Astrocyte of the cerebellum (primary cell): ENCODE data around the gene PIP4P1.
"Not testable (repeated sequence)": the region's sequence is repeated elsewhere in the genome, so short reads cannot be mapped to it uniquely, and the experiment has no call there.

ENCODE experiments used
- DNase-seq: peaks from one replicate; pipeline ENCODE4 v3.0.0-alpha.2; 2011; ENCODE audit warnings: low read depth
- H3K4me3 ChIP-seq: 2 replicates; pipeline ENCODE4 v1.5.1; 2011; ENCODE audit warnings: mild to moderate bottlenecking, low read depth, low read length, moderate library complexity
- in situ Hi-C: cut with HindIII; loops from 2 replicates; pipeline ENCODE4 v1.10.0; 2017; ENCODE audit warnings: low sequenced_read_pairs
- TF ChIP-seq, protein P1 (sequence below): IDR thresholded peaks from 2 replicates; pipeline ENCODE4 v1.5.1; 2012; ENCODE audit warnings: low read length, low read depth, moderate library complexity, mild to moderate bottlenecking; ENCODE audit errors: missing control alignments

PIP4P1 gene

DNA sequence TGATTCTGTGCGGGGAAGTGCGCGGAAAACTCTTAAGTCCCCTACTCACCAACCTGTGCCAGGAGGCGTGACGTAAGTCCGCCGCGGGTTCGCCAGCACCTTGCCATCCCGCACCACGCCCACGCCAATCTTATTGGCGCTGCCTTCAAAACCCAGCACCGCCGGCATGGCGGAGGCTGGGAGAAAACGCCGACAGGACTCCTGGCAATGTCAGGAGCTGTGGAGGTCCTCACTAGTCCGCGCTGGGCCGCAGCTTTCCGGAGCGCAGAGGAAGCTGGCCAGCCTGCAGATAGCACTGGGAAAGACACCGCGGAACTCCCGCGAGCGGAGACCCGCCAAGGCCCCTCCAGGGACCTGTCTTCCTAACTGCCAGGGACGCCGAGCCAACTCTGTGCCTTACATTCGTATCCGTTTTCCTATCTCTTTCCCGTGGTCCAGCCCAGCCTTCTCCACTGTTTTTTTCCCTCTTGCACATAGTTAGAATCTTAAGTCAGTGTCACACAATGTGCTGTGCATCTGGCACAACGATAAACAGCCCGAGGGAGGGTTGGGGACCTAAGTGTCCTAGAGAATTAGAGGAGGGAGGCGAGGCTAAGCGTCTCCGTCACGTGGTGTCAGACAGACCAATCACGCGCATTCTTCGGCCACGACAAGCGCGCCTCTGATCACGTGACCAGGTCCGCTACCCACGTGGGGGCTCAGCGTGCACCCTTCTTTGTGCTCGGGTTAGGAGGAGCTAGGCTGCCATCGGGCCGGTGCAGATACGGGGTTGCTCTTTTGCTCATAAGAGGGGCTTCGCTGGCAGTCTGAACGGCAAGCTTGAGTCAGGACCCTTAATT is 6.5 kb downstream of the PIP4P1 start, which contains the start of the genes APEX1 and OSGEP:
TSS of gene APEX1 (plus strand) at position 711 of the 839 bp plus-strand sequence. CDS start 420 bp downstream, outside the sequence.
TSS of gene OSGEP (minus strand) at position 297 of the 839 bp plus-strand sequence. CDS start at position 168, 129 bp downstream.
- H3K4me3 ChIP-seq = peak within 1 kb of the TSS; percentile 75
- peak; percentile 99 for DNase-seq
- TF ChIP-seq, protein P1, sequence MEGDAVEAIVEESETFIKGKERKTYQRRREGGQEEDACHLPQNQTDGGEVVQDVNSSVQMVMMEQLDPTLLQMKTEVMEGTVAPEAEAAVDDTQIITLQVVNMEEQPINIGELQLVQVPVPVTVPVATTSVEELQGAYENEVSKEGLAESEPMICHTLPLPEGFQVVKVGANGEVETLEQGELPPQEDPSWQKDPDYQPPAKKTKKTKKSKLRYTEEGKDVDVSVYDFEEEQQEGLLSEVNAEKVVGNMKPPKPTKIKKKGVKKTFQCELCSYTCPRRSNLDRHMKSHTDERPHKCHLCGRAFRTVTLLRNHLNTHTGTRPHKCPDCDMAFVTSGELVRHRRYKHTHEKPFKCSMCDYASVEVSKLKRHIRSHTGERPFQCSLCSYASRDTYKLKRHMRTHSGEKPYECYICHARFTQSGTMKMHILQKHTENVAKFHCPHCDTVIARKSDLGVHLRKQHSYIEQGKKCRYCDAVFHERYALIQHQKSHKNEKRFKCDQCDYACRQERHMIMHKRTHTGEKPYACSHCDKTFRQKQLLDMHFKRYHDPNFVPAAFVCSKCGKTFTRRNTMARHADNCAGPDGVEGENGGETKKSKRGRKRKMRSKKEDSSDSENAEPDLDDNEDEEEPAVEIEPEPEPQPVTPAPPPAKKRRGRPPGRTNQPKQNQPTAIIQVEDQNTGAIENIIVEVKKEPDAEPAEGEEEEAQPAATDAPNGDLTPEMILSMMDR = no peak
- in situ Hi-C loops = no loop called here

DNA sequence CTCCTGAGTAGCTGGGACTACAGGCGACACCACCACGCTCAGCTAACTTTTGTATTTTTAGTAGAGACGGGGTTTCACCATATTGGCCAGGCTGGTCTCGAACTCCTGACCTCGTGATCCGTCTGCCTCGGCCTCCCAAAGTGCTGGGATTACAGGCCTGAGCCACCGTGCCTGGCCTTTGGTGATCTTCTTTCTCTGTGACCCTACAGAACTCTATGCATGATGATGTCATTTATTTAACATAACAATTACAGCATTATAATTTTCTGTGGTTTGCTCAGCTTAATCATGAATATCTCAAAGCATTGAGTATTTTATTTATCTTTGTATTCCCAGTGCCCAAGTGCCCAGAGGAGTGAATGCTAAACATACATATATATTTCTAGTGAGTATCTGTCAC is 8.4 kb downstream of the PIP4P1 start:
- DNase-seq, H3K4me3 ChIP-seq, in situ Hi-C loops: not testable (repeated sequence)

DNA sequence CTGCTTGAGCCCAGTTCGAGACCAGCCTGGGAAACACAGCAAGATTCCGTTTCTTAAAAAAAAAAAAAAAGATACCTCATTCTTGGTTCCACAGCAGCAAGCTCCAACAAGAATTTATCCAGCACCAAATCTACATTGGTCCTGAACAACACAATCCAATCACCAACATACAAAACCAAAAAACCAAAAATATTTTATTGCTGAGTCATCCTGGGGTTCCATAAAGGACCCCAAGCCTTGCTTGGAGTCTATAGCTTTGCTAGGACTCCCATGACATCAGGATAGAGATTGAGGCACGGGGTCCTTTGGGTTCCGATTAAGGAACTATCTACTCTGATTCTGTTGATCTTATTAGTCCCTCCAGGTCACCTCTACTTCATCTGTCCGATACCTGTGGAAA is 14.3 kb downstream of the PIP4P1 start:
- no peak overlapping the region for H3K4me3 ChIP-seq
- DNase-seq = no peak
- TF ChIP-seq, protein P1 = no peak
- in situ Hi-C loops = no loop called here

DNA sequence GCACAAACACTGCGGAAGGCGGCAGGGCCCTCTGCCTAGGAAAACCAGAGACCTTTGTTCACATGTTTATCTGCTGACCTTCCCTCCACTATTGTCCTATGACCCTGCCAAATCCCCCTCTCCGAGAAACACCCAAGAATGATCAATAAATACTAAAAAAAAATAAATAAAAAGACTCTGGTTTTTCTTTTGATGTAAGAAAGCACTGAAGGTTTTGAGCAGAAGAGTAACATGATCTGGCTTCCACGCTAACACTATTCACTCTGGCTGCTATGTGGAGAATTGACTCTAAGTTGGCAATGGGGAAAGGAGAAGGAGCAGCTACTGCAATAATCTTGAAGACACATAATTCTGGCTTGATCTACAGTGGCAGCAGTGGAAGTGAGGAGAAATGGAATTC is 17.6 kb downstream of the PIP4P1 start:
- H3K4me3 ChIP-seq, in situ Hi-C loops, DNase-seq: not testable (repeated sequence)

DNA sequence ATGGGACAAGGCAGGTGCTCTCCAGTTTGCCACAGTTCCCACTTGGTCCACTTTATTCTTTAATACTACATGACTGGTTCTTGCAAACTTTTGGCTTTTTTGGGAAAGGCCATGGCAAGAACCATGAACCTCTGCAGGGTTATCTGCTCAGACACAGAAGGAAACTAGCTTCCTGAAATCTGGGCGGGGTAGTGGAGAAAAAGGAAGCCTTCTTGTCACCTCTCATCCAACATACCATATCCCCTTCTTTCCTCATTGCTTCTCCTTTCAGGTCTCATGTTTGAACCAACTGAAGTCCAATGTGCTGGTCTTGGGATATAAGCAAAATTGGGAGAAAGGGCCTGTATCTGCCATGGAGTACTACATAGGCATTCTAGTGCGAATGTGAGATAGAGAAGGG is 19.8 kb downstream of the PIP4P1 start:
- no peak for DNase-seq
- TF ChIP-seq, protein P1 = no peak
- in situ Hi-C loops = no loop called here
- no peak overlapping the region for H3K4me3 ChIP-seq

DNA sequence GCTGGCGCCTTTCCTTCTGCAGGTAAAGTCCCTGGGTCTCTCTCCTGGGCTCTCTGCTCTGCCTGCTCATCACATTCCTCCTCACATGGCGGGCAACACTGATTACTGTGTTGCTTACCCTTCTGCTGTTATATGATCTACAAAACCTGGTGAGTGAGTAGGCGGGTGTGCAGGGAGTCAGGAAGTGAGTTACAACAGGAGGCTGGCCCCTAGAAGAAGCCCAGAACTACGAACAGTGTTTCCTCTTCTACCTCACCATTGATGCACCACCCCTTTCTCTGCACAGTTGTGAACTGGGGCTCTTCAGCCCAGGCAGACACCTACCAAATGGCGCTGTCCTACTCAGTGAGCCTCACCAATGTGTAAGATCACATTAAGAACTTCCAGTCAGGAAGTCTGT is 20.4 kb downstream of the PIP4P1 start:
- in situ Hi-C loops = no loop called here
- DNase-seq = no peak
- no peak overlapping the region for H3K4me3 ChIP-seq
- TF ChIP-seq, protein P1 = no peak

DNA sequence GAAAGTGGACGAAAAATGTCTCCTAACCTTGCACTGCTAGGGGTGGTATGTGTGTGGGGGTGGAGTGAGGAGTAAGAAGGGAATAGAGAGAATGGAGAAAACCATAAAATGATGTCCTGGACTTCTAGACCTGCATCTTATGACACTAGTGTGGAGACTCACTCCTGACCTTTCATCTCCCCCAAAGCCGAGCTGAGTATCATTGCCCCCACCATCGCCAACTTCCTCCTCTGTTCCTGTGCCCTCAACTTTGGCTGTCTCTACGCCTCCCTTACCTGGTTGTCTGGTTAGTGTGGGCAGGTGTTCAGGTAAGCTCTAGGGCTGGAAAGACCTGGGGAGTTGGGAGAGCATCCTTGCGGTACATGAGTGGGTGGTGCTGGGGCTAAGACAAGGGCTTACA is 20.8 kb downstream of the PIP4P1 start:
- no peak for DNase-seq
- in situ Hi-C loops = no loop called here
- TF ChIP-seq, protein P1 = no peak
- no peak overlapping the region for H3K4me3 ChIP-seq

DNA sequence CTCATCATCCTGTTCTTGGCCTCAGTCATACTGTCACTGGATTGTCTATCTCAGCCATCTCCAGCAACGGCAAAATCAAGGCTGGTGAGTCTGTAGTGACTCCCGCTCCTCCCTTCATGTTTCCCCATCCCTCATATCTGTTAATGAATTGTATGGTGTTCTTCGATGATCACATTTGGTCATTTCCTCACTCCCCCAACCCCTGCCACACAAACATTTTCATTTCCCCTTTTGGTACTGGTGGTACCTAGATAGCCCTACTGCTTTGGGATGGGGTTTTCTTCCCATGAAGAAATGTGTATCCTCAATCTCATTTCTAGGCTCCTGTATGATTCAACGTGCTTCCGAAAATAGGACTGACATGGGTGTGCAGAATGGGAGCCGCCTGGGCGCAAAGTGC is 22.6 kb downstream of the PIP4P1 start:
- no peak for DNase-seq
- no peak overlapping the region for H3K4me3 ChIP-seq
- in situ Hi-C loops = no loop called here
- TF ChIP-seq, protein P1 = no peak
